ENCODE results near the gene DENND1A. TPM values are rescaled to one million over a fixed set of nuclear protein-coding genes. Genes with fewer than 3 reads are reported as not detected.

Gene DENND1A
- polyA plus RNA-seq, 2 of the 4 experiments (the other 2 are of a cell fraction), result 15.1 to 21.9 TPM

DNA sequence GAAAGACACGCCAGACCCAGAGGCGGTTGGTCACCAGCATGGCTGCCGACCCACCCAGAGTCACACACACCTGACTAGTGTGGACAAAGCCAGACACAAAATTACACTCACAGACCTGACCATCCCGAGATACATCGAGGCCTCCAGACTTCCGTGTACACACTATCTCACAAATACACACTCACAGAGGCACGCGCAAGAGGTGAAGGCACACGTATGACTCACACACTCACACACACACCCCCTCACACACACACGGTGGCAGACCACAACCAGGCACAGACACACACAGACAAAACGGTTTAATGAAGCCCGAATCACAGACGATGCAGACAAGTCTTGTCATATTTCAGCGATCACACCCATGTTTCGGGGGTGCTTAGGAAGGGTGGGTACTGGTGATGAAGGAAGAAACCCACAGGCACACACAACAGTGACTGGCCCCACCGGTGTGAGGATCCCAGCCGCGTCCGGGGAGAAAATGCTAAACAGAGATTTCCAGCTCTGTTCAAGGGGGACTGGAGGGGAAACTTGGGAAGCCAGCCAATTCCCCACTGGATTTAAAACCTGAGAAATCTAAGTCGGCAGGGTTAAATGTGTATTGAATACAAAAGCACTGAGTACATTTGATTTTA lies 522.6 kb downstream of the DENND1A start:
- CTCF ChIA-PET, result interaction anchor here (0.6 to 3.0 kb wide), 5 partner anchors 8 to 200 kb away, joined by 3 to 16 read pairs (median 3); no protein-coding TSS in a partner anchor
- Histone ChIP-seq H3K4me1 (no peaks in the 10 kb centered on the region), H3K4me3 (no peak overlapping the region), H3K4me2 (no peak overlapping the region), H3K27ac (no peak overlapping the region), H3K9me3 (no peaks in the 10 kb centered on the region)
- WGBS (ENCODE audit: missing lambda C conversion rate), result 87% methylated on average over 20 of the region's 20 CpGs
- TF ChIP-seq ESRRA (IDR thresholded peaks at IDR 0.05; ENCODE audit: borderline replicate concordance, low read length) (no peak), ELK1 (IDR thresholded peaks at IDR 0.05; ENCODE audit: low read depth, low read length) (no peak), KDM1A (IDR thresholded peaks at IDR 0.05; ENCODE audit: low read depth) (no peak), NPAS2 (CRISPR knock-in tag; IDR thresholded peaks at IDR 0.05; ENCODE audit: borderline replicate concordance) (no peak), MAFK (IDR thresholded peaks at IDR 0.05; ENCODE audit: partially characterized antibody) (no peak), E2F6 (IDR thresholded peaks at IDR 0.05; ENCODE audit: borderline replicate concordance, low read depth) (no peak), RARB (CRISPR knock-in tag; IDR thresholded peaks at IDR 0.05) (no peak), BHLHE40 (IDR thresholded peaks at IDR 0.05; ENCODE audit: low read depth, low read length) (no peak), ATOH8 (CRISPR knock-in tag; IDR thresholded peaks at IDR 0.05; ENCODE audit: low read depth) (no peak)
- TF ChIP-seq, protein P1, sequence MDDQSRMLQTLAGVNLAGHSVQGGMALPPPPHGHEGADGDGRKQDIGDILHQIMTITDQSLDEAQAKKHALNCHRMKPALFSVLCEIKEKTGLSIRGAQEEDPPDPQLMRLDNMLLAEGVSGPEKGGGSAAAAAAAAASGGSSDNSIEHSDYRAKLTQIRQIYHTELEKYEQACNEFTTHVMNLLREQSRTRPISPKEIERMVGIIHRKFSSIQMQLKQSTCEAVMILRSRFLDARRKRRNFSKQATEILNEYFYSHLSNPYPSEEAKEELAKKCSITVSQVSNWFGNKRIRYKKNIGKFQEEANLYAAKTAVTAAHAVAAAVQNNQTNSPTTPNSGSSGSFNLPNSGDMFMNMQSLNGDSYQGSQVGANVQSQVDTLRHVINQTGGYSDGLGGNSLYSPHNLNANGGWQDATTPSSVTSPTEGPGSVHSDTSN (IDR thresholded peaks at IDR 0.05), result no peak
- no peak for DNase-seq (ENCODE audit: low read depth in 1 of 2, low spot score in 1 of 2)
- FAIRE-seq, result no peak
- POLR2A ChIA-PET, result no interaction called here
- no peak for ATAC-seq

DNA sequence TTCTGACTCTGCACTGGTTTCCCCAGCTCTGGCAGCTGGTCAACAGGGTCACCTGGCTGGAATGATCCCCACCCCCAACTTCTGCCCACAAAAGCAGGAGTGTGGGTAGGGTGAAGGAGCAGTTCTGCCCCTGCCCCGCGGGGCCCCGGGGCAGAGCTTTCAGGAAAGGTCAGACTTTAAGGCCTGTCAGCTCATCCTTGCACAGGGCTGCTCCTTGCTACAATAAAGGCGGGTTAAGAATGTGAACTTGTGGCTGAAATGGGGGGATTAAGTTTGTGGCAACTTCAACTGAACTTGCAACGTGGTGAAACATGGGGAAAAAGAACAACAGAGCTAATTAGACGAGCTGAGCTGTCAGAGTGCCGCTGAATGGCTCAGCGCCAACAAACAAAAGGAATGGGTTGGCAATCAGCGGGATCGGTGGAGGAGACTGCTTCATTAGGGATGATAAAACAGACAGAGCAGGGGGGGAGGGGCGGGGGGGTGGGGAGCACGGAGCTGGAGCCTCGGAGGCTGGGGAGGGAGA lies 523.2 kb downstream of the DENND1A start:
- Histone ChIP-seq H3K4me2 (no peak overlapping the region), H3K4me1 (no peaks in the 10 kb centered on the region), H3K9me3 (no peaks in the 10 kb centered on the region), H3K4me3 (no peak overlapping the region), H3K27ac (no peak overlapping the region)
- ChIA-PET CTCF (interaction anchor here (1.0 to 1.3 kb wide), 2 partner anchors 53 to 634 kb away, joined by 3 read pairs; no protein-coding TSS in a partner anchor), POLR2A (no interaction called here)
- TF ChIP-seq ZNF302 (CRISPR knock-in tag; IDR thresholded peaks at IDR 0.05), result no peak
- TF ChIP-seq, protein P2, sequence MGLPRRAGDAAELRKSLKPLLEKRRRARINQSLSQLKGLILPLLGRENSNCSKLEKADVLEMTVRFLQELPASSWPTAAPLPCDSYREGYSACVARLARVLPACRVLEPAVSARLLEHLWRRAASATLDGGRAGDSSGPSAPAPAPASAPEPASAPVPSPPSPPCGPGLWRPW (IDR thresholded peaks at IDR 0.05), result no peak
- TF ChIP-seq CEBPB (IDR thresholded peaks at IDR 0.05), result no peak
- no peak for TF ChIP-seq ZSCAN20 (CRISPR knock-in tag; IDR thresholded peaks at IDR 0.05)
- no peak for TF ChIP-seq EHF (CRISPR knock-in tag; IDR thresholded peaks at IDR 0.05)
- TF ChIP-seq HDAC2 (IDR thresholded peaks at IDR 0.05), result no peak
- no peak for TF ChIP-seq ESRRA (IDR thresholded peaks at IDR 0.05; ENCODE audit: borderline replicate concordance, low read length)
- no peak for TF ChIP-seq SMC3 (IDR thresholded peaks at IDR 0.05)
- no peak for TF ChIP-seq ELK1 (IDR thresholded peaks at IDR 0.05; ENCODE audit: low read depth, low read length)
- no peak for TF ChIP-seq CBX2 (IDR thresholded peaks at IDR 0.05; ENCODE audit: borderline replicate concordance, low read depth)
- no peak for TF ChIP-seq HOXA7 (CRISPR knock-in tag; IDR thresholded peaks at IDR 0.05)
- TF ChIP-seq POLR2AphosphoS2 (conservative IDR thresholded peaks at IDR 0.05; ENCODE audit: low read length), result no peak
- no peak for TF ChIP-seq REST (IDR thresholded peaks at IDR 0.05)
- no peak for TF ChIP-seq MAZ (IDR thresholded peaks at IDR 0.05; ENCODE audit: borderline replicate concordance, low read depth, low read length)
- TF ChIP-seq, protein P3, sequence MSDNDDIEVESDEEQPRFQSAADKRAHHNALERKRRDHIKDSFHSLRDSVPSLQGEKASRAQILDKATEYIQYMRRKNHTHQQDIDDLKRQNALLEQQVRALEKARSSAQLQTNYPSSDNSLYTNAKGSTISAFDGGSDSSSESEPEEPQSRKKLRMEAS (IDR thresholded peaks at IDR 0.05), result no peak
- TF ChIP-seq, protein P4, sequence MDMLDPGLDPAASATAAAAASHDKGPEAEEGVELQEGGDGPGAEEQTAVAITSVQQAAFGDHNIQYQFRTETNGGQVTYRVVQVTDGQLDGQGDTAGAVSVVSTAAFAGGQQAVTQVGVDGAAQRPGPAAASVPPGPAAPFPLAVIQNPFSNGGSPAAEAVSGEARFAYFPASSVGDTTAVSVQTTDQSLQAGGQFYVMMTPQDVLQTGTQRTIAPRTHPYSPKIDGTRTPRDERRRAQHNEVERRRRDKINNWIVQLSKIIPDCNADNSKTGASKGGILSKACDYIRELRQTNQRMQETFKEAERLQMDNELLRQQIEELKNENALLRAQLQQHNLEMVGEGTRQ (IDR thresholded peaks at IDR 0.05), result no peak
- FAIRE-seq, result no peak
- ATAC-seq, result no peak
- no peak for DNase-seq (ENCODE audit: low read depth in 1 of 2, low spot score in 1 of 2)
- WGBS (ENCODE audit: missing lambda C conversion rate), result 93% methylated on average over 10 of the region's 13 CpGs
